Esophagus (tissue), 2 donors: ENCODE data around the gene NCOR1. TPM values are rescaled to one million over a fixed set of nuclear protein-coding genes. Genes with fewer than 3 reads are reported as not detected.
"Not testable (repeated sequence)": the region's sequence is repeated elsewhere in the genome, so short reads cannot be mapped to it uniquely, and the experiment has no call there.

ENCODE experiments used
- H3K27ac ChIP-seq, 2 donors: one replicate each; pipeline ENCODE4 v1.5.1; 2013; ENCODE audit warnings: low read depth in 2 of 2, mild to moderate bottlenecking in 2 of 2, inconsistent platforms in 1 of 2, low read length in 1 of 2, moderate library complexity in 1 of 2
- H3K27me3 ChIP-seq, 2 donors: one replicate each; pipeline ENCODE4 v1.6.1; 2013; ENCODE audit warnings: low read length in 2 of 2, control low read depth in 1 of 2, mild to moderate bottlenecking in 1 of 2; ENCODE audit not compliant: insufficient read depth in 2 of 2, control insufficient read depth in 1 of 2
- H3K36me3 ChIP-seq, 2 donors: one replicate each; pipeline ENCODE4 v1.6.1; 2013; ENCODE audit warnings: low read length in 1 of 2; ENCODE audit not compliant: control insufficient read depth in 2 of 2, insufficient read depth in 2 of 2
- H3K4me1 ChIP-seq, 2 donors: one replicate each; pipeline ENCODE4 v1.6.1; 2013; ENCODE audit warnings: low read length in 1 of 2; ENCODE audit not compliant: control insufficient read depth in 2 of 2, insufficient read depth in 2 of 2
- H3K4me3 ChIP-seq, 2 donors: one replicate each; pipeline ENCODE4 v1.5.1; 2013; ENCODE audit warnings: low read length in 2 of 2, mild to moderate bottlenecking in 2 of 2, low read depth in 1 of 2, moderate library complexity in 1 of 2
- H3K9me3 ChIP-seq, 2 donors: one replicate each; pipeline ENCODE4 v1.6.1; 2013; ENCODE audit warnings: mild to moderate bottlenecking in 2 of 2, low read depth in 1 of 2, low read length in 1 of 2, moderate library complexity in 1 of 2; ENCODE audit not compliant: control insufficient read depth in 2 of 2, insufficient read depth in 1 of 2
- WGBS, 2 donors: extraction: QIAGEN DNeasy Blood & Tissue Kit; methylation state at CpG; one replicate each; pipeline ENCODE4 v1.1.7; 2013; 5-methylcytosine and 5-hydroxymethylcytosine counted together
- polyA plus RNA-seq, 2 donors: library from polyadenylated mRNA; stranded (reverse); fragments of 200-250 nt; gene quantifications; one replicate each; pipeline ENCODE4 v1.2.3, GENCODE V29; 2013
- donor health status: healthy with polysubstance abuse.
- donor health status: Bipolar disorder and iron deficiency.

NCOR1 gene
- polyA plus RNA-seq, 2 donors: 31.5 to 41.3 TPM

- WGBS, 2 donors: 86 to 98% methylated on average over 2 of the region's 2 CpGs
- no peaks in the 10 kb centered on the region for H3K27me3 ChIP-seq
- H3K36me3 ChIP-seq: peaks cover 23 to 28% of the 10 kb centered on the region in 2 donors
- no peak overlapping the region for H3K27ac ChIP-seq
- H3K4me1 ChIP-seq: no peaks in the 10 kb centered on the region
- H3K4me3 ChIP-seq: no peak overlapping the region
- no peaks in the 10 kb centered on the region for H3K9me3 ChIP-seq
These were observed 153.7 kb downstream of the NCOR1 start for GRCh38 chr17:16061631-16062030.

DNA sequence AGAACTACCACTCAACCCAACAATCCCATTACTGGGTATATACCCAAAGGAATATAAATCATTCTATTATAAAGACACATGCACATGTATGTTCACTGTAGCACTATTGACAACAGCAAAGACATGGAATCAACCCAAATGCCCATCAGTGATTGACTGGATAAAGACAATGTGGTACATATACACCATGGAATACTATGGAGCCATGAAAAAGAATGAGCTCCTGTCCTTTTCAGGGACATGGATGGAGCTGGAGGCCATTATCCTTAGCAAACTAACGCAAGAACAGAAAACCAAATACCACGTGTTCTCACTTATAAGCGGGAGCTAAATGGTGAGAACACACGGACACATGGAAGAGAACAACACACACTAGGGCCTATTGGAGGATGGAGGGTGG, 160.2 kb downstream of the NCOR1 start:
- H3K4me3 ChIP-seq, H3K27ac ChIP-seq, H3K4me1 ChIP-seq, H3K27me3 ChIP-seq, H3K9me3 ChIP-seq, H3K36me3 ChIP-seq: not testable (repeated sequence)
- 77 to 88% methylated on average over 4 of the region's 4 CpGs for WGBS, 2 donors

DNA sequence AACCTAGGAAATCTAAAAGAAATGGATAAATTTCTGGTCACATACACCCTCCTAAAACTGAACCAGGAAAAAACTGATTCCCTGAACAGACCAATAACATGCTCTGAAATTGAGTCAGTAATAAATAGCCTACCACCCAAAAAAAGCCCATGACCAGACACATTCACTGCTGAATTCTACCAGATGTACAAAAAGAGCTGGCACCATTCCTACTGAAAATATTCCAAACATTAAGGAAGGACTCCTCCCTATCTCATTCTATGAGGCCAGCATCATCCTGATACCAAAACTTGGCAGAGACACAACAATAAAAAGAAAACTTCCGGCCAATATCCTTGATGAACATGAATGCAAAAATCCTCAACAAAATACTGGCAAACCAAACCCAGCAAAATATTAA, 162.8 kb downstream of the NCOR1 start:
- H3K36me3 ChIP-seq: peaks cover 9 to 12% of the 10 kb centered on the region in 2 donors
- H3K27me3 ChIP-seq: no peaks in the 10 kb centered on the region
- WGBS, 2 donors: 74 to 81% methylated on average over 1 of the region's 1 CpG
- H3K27ac ChIP-seq: no peak overlapping the region
- no peaks in the 10 kb centered on the region for H3K4me1 ChIP-seq
- no peaks in the 10 kb centered on the region for H3K9me3 ChIP-seq
- no peak overlapping the region for H3K4me3 ChIP-seq

DNA sequence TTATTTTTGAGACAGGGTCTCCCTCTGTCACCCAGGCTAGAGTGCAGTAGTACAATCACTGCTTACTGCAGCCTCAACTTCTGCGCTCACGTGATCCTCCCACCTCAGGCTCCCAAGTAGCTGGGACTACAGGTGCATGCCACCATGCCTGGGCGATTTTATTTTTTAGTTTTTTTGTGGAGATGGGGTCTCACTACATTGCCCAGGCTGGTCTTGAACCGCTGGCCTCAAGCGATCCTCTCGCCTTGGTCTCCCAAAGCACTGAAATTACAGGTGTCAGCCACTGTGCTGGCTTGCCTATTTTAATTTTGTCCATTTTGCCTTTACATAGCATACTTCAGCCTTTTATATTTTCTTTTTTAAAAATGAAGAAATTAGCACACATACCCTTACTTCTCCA, 164.5 kb downstream of the NCOR1 start:
- H3K27me3 ChIP-seq: no peaks in the 10 kb centered on the region
- no peaks in the 10 kb centered on the region for H3K9me3 ChIP-seq
- WGBS, 2 donors: 97 to 98% methylated on average over 6 of the region's 6 CpGs
- H3K4me1 ChIP-seq: no peaks in the 10 kb centered on the region
- H3K36me3 ChIP-seq: peaks cover 7 to 14% of the 10 kb centered on the region in 2 donors
- no peak overlapping the region for H3K27ac ChIP-seq
- no peak overlapping the region for H3K4me3 ChIP-seq

DNA sequence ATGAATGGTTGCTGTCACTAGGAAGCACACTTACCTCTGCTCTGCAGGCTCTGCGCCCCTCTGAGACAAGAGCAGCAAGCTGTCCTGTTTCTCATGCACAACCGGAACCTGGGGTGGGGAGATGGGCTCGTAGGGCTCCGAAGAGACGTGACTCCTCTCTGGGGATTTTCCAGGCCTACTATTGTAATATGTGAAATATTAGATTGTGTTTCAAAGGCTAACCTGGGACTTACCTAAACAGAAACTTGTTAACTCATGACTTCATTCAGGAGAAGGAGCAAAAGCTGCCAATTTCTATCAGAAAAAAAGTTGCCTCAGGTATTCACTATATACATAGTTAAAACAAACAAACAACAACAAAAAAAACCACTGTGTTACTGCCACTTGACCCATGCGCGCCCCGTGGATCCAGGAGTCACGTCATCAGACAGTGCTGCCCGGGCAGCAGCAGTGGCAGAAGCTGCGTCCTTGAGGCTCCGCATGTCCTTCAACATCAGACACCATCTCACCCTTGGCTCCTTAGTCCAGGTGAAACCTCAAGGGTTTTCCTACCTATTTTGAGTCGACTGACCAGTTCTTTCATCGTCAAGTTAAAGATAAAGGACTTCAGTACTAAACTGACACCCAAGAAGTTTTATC, 166.4 kb downstream of the NCOR1 start:
- Histone ChIP-seq H3K4me1 (no peaks in the 10 kb centered on the region), H3K27me3 (no peaks in the 10 kb centered on the region), H3K4me3 (no peak overlapping the region), H3K27ac (no peak overlapping the region), H3K9me3 (no peaks in the 10 kb centered on the region), H3K36me3 (peaks cover 12 to 23% of the 10 kb centered on the region in 2 donors)
- 71 to 79% methylated on average over 14 of the region's 14 CpGs for WGBS, 2 donors

- H3K4me1 ChIP-seq: no peaks in the 10 kb centered on the region
- 93 to 94% methylated on average over 3 of the region's 3 CpGs for WGBS, 2 donors
- H3K27me3 ChIP-seq: no peaks in the 10 kb centered on the region
- H3K27ac ChIP-seq: no peak overlapping the region
- H3K4me3 ChIP-seq: no peak overlapping the region
- no peaks in the 10 kb centered on the region for H3K9me3 ChIP-seq
- H3K36me3 ChIP-seq: peaks cover 14 to 25% of the 10 kb centered on the region in 2 donors
These were observed 168.4 kb downstream of the NCOR1 start for GRCh38 chr17:16046966-16047365.

DNA sequence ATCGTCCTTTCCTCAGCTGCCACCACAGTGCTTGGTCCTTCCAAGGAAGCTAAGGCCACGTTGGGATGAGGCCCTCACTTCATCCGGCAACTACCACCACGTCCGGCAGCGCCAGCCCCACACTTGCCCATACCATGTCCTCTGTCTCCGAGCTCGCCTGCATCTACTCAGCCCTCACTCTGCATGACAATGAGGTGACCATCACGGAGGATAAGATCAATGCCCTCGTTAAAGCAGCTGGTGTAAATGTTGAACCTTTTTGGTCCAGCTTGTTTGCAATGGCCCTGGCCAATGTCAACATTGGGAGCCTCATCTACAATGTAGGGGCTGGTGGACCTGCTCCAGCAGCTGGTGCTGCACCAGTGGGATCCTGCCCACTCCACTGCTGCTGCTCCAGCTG, 170.8 kb downstream of the NCOR1 start:
- no peak overlapping the region for H3K27ac ChIP-seq
- peaks cover 20 to 25% of the 10 kb centered on the region in 2 donors for H3K36me3 ChIP-seq

GRCh38 chr17:16040710-16041251, 174.6 kb downstream of the NCOR1 start:
- Histone ChIP-seq H3K9me3 (no peaks in the 10 kb centered on the region), H3K27me3 (no peaks in the 10 kb centered on the region), H3K27ac (no peak overlapping the region), H3K4me1 (no peaks in the 10 kb centered on the region), H3K4me3 (no peak overlapping the region), H3K36me3 (peaks cover 13 to 24% of the 10 kb centered on the region in 2 donors)
- whole genome bisulfite sequencing, 2 donors: 73 to 92% methylated on average over 4 of the region's 4 CpGs

More for the DNA sequence above, 170.8 kb downstream of the NCOR1 start:
- 87% methylated on average over 10 of the region's 10 CpGs for WGBS, 2 donors
- Histone ChIP-seq H3K9me3 (no peaks in the 10 kb centered on the region), H3K27me3 (no peaks in the 10 kb centered on the region), H3K4me3 (no peak overlapping the region), H3K4me1 (no peaks in the 10 kb centered on the region)

- Histone ChIP-seq H3K9me3 (no peaks in the 10 kb centered on the region), H3K36me3 (peaks cover 8 to 20% of the 10 kb centered on the region in 2 donors), H3K27ac (no peak overlapping the region), H3K4me1 (no peaks in the 10 kb centered on the region), H3K4me3 (no peak overlapping the region), H3K27me3 (no peaks in the 10 kb centered on the region)
These were observed 177.7 kb downstream of the NCOR1 start for GRCh38 chr17:16037636-16038035.

- H3K4me3 ChIP-seq: no peak overlapping the region
- H3K27ac ChIP-seq: no peak overlapping the region
- no peaks in the 10 kb centered on the region for H3K27me3 ChIP-seq
- no peaks in the 10 kb centered on the region for H3K4me1 ChIP-seq
- no peaks in the 10 kb centered on the region for H3K9me3 ChIP-seq
- H3K36me3 ChIP-seq: peaks cover 6 to 20% of the 10 kb centered on the region in 2 donors
- WGBS, 2 donors: 93 to 95% methylated on average over 2 of the region's 2 CpGs
These were observed 179.1 kb downstream of the NCOR1 start for GRCh38 chr17:16036261-16036660.
